ENCODE measurements around the gene IFNGR2.

DNA sequence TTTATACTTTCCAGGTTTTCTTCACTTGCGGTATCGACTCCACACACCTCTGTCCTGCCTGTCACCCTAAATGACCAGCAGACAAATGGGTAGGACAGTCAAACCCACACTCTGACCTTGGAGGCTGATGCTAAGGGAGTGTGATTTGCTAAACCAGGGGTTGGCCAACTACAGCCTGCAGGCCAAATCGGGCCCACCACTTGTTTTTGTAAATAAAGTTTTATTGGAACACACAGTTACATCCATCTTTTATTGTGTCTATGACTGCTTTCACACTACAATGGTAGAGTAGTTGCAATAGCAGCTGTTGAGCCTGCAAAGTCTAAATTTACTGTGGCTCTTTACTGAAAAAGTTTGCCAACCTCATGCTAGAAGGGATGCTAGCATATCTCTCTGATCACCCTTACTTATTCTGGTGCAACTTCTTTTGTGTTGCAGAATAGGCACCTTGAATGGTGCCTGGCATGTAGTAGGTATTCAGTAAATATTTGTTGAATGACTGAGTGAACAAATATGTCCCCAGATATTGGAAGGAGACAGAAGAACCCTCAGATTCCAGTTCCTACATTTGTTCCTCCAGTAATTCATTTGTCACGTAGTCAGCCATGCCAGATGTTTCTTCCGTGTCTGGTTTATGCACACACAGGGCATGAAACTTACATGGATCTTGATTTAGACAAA lies 18.6 kb downstream of the IFNGR2 start:
- TF ChIP-seq SUZ12 (IDR thresholded peaks at IDR 0.05) = no peak
- TF ChIP-seq FOXA1 (IDR thresholded peaks at IDR 0.05) = no peak
- TF ChIP-seq LEF1 (IDR thresholded peaks at IDR 0.05; ENCODE audit: borderline replicate concordance) = no peak
- no peak for TF ChIP-seq L3MBTL2 (conservative IDR thresholded peaks at IDR 0.05)
- TF ChIP-seq TARDBP (IDR thresholded peaks at IDR 0.05) = no peak
- TF ChIP-seq, protein P1, sequence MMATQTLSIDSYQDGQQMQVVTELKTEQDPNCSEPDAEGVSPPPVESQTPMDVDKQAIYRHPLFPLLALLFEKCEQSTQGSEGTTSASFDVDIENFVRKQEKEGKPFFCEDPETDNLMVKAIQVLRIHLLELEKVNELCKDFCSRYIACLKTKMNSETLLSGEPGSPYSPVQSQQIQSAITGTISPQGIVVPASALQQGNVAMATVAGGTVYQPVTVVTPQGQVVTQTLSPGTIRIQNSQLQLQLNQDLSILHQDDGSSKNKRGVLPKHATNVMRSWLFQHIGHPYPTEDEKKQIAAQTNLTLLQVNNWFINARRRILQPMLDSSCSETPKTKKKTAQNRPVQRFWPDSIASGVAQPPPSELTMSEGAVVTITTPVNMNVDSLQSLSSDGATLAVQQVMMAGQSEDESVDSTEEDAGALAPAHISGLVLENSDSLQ (IDR thresholded peaks at IDR 0.05) = no peak
- no peak for TF ChIP-seq FOXK2 (IDR thresholded peaks at IDR 0.05)
- no peak for TF ChIP-seq BHLHE40 (IDR thresholded peaks at IDR 0.05; ENCODE audit: borderline replicate concordance)
- no peak for TF ChIP-seq HDGF (IDR thresholded peaks at IDR 0.05; ENCODE audit: borderline replicate concordance)
- no peak for TF ChIP-seq ARNT (IDR thresholded peaks at IDR 0.05)
- TF ChIP-seq CTBP1 (IDR thresholded peaks at IDR 0.05; ENCODE audit: borderline replicate concordance) = no peak
- TF ChIP-seq FOXM1 (IDR thresholded peaks at IDR 0.05; ENCODE audit: borderline replicate concordance) = no peak
- no peak for TF ChIP-seq ELF4 (IDR thresholded peaks at IDR 0.05)
